NCI-H128 (cell line): ENCODE results near the gene PRKCZ.

Source experiments
- DNase-seq: peaks from one replicate; lab custom pipeline; 2025; ENCODE audit not compliant: unreplicated experiment; lab: John Stamatoyannopoulos, UW

PRKCZ gene

DNA sequence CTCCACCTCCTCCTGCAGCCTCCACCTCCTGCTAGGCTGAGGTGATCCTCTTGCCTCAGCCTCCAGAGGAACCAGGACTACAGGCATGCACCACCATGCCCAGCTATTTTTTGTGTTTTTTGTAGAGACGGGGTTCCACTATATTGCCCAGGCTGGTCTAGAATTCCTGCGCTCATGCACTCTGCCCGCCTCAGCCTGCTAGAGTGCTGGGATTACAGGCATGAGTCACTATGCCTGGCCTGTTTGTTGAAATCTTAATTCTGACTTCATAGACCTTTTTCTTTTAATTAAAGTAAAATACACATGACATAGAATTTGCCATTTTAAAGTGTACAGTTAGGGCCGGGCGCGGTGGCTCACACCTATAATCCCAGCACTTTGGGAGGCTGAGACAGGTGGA lies 101.7 kb downstream of the PRKCZ start:
- no peak for DNase-seq

DNA sequence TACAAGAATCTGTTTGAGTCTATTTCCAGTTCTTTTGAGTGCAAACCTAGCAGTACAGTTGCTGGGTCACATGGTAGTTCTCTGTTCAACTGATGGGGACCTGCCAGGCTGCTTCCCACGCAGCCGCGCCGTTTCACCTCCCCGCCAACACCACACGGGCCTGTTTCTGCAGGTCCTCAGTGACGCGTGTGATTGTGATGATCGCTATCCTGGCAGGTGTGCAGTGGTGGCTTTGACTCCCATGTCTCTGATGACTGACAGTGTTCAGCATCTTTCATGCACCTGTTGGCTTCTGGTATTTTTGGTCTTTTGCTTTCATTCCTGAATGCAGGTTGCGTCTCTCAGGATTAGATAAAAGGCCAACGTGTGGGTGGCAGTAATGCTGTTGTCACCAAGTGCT lies 102.7 kb downstream of the PRKCZ start:
- DNase-seq: no peak

DNA sequence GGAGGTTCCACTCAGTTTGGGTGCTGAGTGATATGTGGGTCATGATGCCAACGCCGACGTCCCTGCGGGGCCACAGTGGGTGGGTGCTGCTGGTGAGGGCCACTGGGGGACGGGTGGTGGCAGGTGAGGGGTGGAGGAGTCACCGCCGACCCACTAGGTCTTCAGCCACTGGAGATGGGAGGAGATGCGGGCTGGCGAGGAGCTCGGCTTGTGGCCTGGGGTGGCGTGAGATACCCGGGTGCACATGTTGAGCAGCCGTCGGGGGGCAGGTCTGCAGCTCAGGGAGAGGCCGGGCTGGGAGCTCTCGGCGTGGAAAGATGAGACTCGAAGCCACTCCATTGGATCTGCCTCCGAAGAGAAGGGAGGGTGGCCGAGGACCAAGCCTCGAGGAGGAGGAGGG lies 103.8 kb downstream of the PRKCZ start:
- DNase-seq: no peak

DNA sequence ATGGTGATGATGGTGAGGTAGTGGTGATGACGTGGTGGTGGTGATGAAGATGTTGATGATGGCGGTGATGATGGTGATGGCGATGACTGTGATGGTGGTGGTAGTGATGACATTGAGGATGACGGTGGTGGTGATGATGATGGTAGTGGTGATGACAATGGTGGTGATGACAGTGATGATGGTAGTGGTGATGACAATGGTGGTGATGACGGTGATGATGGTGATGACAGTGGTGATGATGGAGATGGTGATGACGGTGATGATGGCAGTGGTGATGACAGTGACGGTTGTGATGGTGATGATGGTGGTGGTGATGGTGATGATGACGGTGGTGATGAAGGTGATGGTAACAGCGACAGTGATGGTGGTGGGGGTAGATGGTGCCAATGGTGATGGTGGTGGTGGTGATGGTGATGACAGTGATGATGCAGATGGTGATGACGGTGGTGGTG lies 105.0 kb downstream of the PRKCZ start:
- no peak for DNase-seq

DNA sequence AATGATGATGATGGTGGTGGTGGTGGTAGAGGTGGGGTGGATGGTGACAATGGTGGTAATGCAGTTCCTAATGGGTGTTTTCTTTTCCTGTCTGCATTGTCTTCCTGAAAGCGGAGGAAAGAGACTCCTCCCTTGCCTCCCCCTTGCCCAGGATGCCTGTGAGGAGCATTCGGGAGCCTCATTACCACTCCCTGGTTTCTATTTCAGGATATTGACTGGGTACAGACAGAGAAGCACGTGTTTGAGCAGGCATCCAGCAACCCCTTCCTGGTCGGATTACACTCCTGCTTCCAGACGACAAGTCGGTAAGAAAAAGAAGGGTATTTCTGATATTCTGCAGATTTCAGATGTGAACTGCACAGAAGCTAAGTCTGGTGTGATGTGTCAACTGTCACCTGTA lies 105.6 kb downstream of the PRKCZ start:
- DNase-seq: no peak

DNA sequence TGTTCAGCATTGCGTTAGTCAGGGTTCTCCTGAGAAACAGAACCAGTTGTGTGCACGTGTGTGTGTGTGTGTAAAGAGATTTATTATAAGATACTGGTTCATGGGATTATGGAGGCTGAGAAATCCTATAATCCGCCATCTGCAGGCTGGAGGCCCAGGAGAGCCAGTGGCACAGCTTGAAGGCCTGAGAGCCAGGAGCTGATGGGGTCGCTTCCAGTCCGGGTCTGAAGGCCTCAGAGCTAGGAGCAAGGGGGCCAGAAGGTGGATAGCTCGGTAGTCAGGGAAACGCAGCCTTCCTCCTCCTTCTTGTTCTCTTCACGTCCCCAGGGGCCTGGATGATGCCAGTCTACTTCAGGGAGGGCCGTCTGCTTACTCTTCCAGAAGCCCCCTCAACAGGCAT lies 106.7 kb downstream of the PRKCZ start:
- no peak for DNase-seq

DNA sequence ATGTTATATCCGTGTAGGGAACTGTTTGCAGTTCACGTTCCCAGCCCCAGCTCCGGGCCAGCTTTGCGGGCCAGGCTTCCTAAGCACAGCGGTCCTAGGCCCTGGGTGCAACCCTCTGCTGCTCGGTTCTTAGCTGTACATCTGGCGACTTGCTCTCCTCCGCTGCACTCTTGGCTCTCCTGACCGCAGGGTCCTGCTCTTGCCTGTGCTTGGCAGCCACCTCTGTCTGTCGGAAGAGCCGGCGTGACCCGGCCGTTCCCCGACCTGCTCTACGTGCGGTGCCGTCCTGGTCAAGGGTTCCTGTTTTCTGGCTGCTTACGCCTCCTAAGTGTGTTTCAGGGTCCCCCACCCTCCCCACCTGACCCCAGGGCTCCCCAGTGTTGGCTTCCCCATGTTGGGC lies 107.6 kb downstream of the PRKCZ start:
- no peak for DNase-seq

DNA sequence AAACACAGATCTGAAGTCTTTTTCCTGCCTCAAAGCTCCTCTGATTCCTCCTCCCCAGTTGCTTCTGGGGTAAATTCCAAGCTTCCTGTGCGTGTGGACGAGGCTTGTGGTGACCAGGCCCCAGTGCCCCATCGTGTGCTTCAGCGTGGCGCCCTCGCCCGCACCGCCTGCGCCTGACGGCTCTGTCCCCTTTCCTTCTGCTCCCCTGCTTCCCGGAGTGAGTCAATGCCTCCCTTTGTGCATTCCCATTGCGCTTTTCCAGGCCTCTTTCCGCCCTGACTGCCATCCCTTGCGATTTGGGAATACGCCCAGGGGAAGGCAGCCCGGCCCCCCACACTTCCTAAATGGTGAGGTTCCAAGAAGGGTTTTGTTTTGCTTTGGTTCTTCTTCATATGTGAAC lies 108.1 kb downstream of the PRKCZ start:
- DNase-seq: no peak

DNA sequence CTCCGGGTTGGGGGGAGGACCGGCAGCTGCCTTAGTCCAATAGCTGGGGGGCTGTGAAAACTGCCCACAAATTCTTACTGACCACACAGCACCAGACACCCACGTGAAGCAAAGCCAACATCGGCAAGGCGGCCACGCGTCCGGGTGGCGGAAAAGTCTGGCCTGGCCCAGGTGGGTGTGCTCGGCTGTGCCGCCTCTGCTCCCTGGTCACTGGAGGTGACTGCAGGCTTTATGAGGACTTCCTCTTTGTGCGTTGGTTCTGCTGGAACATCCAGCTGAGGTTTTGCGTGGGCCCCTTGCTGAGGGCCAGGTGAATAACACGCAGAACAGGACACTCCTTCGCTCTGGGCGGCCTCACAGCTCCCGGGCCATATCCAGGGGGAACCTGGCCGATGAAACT lies 108.9 kb downstream of the PRKCZ start:
- DNase-seq: no peak

DNA sequence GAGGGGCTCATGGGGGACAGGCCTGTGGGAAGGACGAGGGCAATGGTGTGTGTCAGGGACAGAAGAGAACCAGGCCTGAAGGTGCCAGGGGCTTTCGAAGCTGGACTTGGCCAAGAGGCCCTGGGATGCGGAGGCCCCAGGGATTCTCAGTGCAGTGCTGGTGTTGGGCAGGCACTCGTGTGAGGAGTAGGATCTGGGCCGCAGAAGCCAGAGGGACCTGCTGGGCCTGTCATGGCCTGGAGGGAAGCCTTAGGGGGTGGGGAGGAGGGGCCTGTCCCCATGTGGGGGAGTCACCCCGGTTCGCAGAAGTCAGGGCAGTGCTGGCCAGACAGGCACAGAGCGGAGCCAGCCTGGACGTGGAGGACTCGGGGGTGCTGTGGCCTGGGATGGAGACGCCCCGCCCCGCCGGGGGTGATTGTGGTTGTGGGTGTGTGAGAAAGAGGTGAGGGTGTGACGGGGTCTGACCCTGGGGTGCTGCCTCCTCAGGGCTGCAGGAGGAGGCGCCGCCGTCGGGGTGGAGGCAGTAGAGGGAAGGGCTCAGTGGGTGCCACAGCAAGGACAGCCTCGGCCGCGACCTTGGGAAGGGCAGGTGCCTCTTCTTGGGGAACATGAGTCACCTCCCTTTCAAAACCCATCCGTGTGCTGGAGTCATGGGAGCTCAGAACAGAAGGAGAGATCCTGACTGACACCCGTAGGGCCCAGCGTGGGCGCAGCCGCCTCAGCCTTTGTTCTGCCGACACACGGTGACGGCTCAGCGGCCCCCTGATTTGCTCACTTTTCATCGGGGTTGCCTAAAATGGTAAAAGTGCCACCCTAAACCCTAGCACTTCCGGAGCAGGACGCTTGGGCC lies 110.5 kb downstream of the PRKCZ start:
- no peak for DNase-seq

DNA sequence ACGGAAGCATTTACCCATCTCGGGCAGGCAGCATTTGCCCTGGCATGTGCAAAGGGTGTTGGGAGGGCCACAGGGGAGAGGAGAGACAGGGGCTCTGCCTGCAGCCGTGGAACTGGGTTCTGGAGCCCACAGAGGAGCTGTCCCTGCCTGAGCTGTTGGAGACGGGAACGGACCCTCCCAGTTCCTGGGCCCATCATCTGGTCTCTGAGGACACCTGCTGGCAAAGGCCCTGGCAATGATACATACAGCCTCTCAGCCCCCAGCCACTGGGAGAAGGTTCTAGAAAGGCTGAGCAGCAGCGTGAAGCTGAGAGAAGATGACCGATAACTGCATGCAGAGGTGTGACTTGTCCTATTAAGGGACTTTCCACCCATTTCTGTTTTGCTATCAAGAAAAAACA lies 113.0 kb downstream of the PRKCZ start:
- DNase-seq: no peak

DNA sequence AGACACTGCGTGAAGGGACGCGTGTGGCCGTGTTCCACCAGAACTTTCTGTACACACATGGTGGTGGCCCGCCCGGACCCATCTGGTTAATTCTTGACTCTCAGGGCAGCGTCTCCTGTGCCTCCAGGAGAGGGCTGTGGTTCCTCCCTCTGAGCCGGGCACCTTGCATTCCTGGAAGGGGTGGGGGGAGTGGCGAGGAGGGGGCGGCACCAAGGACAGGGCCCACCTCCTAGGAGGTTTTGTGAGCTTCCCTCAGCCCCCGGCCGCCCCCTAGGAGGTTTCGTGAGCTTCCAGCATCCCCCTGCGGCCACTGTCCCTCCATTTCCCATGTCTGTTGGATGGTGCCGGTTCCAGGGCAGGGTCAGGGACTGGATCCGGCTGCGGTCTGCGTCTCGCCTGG lies 115.4 kb downstream of the PRKCZ start:
- DNase-seq: no peak

DNA sequence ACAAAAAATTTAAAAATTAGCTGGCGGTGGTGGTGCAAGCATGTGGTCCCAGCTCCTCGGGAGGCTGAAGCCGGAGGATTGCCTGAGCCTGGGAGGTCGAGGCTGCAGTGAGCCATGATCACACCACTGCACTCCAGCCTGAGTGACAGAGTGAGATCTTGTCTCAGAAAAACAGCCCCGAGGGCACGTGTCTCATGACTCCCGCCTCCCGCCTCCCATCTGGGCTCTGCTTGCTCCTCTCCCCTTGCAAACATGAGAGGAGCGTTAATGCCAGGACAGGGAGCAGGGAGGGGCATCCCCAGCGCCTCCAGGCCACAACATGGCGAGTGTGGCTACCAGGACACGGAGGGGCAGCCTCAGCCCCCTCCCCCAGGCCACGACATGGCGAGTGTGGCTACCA lies 116.0 kb downstream of the PRKCZ start:
- no peak for DNase-seq

DNA sequence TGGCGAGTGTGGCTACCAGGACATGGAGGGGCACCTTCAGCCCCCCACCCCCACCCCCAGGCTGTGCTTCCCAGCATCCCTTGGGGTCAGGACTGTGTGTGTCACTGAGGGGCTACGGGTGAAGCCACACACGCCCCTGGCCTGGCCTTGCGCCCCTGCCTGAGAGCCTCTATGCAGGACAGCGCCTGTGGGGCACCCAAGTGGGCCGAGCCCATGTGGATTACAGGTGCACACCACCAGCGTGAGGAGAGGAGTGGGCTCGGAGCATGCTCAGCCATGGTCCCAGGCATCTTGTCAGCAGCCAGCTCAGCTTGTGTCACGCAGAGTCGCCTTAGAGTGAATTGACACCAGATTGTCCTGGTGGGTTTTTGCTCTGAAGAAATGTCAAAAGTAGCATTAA lies 116.5 kb downstream of the PRKCZ start:
- DNase-seq: no peak

DNA sequence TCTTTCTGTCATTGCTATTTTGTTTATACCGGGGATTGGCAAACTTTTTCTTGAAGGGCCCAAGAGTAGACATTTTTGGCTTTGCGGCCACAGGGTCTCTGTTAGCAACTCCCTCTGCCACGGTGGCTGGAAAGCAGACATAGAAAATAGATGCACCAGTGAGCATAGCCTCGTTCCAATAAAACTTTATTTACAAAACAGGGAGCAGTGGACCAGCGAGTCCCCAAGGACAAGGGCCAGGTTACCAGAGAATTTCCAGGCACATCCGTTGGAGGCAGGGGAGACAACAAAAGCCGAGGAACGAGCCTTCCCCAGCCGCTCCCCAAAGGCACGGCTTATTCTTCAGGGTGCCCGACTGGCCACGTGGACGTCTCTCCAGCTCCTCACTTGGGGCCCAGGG lies 117.9 kb downstream of the PRKCZ start:
- no peak for DNase-seq

DNA sequence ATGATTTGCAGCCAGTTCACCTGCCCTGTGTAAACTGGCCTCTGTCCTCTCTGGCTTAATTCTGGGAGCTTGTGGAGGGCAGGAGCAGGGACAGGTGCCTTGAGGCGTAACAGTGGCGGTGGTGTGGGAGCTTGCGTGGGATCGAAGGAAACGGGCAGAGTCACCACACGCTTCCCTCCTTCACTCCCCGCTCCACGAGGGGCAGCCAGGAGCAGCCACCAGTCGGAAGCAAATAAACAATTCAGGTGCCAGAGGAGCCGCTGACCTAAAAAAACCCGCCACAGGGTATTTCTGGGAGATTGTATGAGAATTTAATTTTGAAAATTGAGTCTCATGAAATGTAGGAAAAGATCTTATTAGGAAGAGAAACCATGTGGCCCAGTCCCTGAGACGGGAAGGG lies 118.3 kb downstream of the PRKCZ start:
- DNase-seq: no peak

DNA sequence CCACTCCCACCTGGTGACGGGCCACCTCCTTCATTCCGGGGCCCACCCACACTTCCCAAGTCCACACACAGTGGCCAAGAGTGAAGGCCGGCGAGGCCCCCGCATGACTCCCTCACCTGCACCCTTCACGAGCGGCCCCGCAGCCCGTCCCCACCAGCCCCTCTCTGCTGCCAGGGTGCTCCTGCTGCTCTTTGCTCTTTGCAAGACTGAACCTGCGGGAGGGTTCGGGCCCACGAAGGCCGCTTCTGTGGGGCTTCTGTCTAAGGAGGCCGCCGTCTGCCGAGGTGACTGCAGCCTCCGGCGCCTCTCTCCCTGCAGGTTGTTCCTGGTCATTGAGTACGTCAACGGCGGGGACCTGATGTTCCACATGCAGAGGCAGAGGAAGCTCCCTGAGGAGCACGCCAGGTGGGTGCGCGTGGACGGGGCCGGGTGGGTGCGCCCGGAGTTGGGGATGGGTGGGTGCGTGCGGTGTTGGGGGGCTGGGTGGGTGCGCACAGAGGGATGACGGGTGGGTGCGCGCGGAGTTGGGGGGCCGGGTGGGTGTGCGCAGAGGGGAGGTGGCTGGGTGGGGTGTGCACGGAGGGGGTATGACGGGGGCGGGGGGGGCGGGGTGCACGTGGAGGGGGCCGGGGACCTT lies 119.1 kb downstream of the PRKCZ start:
- DNase-seq: no peak

DNA sequence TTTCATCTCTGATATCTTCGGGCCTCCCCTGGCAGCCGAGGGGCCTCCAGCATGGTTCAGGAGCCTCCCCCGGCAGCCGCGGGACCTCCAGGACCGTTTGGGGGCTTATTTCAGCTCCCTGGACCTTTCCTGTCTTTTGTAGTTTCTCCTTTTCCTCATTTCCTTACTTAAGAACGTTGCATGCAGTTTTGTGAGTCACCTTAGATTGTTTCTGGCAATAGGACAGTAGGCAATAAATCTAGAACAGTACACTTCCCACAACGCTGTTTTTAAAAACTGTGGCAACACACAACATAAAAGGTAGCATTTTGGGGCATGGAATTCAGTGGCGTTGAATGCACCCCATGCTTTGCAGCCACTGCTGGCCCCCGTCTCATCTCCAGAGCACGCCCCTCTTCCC lies 120.0 kb downstream of the PRKCZ start:
- no peak for DNase-seq

DNA sequence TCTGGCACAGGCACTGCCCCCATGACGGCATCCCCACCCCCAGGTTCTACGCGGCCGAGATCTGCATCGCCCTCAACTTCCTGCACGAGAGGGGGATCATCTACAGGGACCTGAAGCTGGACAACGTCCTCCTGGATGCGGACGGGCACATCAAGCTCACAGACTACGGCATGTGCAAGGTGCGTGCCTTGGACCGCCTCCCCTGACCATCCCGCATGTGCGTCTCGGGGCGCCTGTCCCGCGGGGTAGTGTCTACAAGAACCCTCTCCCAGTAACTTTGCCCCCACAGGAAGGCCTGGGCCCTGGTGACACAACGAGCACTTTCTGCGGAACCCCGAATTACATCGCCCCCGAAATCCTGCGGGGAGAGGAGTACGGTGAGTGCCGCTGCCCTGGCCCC lies 121.8 kb downstream of the PRKCZ start:
- DNase-seq: no peak

DNA sequence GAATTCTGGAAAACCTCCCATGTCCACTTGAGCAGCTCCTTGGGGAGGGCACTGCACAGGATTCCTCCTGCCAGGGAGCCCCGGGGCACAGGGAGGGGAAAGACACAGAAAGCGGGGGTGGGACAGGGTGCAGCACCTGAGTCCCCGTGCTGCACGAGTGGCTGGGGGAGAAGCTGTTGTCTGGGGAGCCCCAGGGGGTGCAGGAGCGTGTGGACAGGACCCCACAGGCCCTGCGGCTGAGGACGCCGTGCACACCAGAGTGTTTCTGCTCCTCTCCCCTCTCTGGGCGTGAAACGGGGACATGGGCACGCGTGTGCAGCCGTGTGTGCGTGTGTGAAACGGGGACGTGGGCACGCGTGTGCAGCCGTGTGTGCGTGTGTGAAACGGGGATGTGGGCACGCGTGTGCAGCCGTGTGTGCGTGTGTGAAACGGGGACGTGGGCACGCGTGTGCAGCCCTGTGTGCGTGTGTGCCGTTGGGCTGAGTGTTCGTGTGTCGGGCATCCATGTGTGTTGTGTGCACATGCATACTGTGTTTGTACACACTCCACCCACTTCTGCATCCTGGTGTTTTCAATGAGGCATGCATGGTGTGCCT lies 122.4 kb downstream of the PRKCZ start:
- no peak for DNase-seq

DNA sequence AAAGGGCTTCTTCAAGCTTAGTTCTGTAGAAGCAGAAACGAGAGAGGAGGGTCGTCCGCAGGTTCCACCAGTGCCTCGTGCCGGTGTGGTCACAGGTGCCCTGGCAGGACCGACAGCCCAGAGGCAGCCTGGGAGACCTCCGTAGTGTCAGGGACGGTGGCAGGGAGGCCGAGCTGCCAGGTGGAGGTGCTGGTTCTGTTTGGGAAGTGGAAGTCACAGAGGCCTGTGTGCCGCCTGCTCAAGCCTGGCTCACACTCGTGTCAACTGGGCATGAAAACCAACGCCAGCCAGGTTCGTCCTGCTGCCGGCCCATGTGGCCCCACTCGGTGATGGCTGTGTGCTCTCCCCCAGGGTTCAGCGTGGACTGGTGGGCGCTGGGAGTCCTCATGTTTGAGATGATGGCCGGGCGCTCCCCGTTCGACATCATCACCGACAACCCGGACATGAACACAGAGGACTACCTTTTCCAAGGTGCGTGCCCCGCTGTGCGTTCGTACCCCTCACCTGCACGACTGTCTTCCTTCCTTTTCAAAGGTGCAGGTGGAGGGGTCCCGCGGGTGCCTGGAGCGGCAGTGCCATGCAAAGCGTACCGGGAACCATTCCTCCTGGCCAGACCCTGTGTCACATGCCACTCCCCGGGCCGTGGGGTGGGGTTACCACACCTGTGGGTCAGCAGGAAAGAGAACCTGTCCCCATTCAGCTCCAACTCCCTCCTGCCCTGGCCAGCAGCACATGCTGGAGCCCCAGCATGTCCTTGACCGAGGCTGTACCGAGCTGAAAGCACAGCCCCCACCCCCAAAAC lies 123.5 kb downstream of the PRKCZ start:
- no peak for DNase-seq
